GM23248 (cell line): ENCODE results near the gene COPS2. TPM values are rescaled to one million over a fixed set of nuclear protein-coding genes. Genes with fewer than 3 reads are reported as not detected.

Source experiments
- DNase-seq: peaks from one replicate; pipeline ENCODE4 v3.0.0-alpha.2; 2015
- H2AFZ ChIP-seq: fragments of 200-600 bp; sonication (generic); 2 replicates; pipeline ENCODE4 v1.6.1; 2016; ENCODE audit warnings: antibody characterized with exemption
- H3F3A ChIP-seq: fragments of 200-600 bp; sonication (generic); 2 replicates; pipeline ENCODE4 v1.6.1; 2016; ENCODE audit warnings: mild to moderate bottlenecking, antibody characterized with exemption, mixed run types; ENCODE audit not compliant: insufficient read depth
- H3K27ac ChIP-seq: fragments of 200-600 bp; sonication (generic); 2 replicates; pipeline ENCODE4 v1.5.1; 2016; ENCODE audit warnings: mild to moderate bottlenecking
- H3K27me3 ChIP-seq: fragments of 200-600 bp; sonication (generic); replicated peaks from 2 replicates; pipeline ENCODE4 v1.6.1; 2016; ENCODE audit warnings: mild to moderate bottlenecking; ENCODE audit not compliant: insufficient read depth
- H3K36me3 ChIP-seq: fragments of 200-600 bp; sonication (generic); 2 replicates; pipeline ENCODE4 v1.6.1; 2016; ENCODE audit warnings: low read depth, mild to moderate bottlenecking
- H3K4me1 ChIP-seq: fragments of 200-600 bp; sonication (generic); 2 replicates; pipeline ENCODE4 v1.6.1; 2016; ENCODE audit warnings: mild to moderate bottlenecking; ENCODE audit not compliant: insufficient read depth
- H3K4me2 ChIP-seq: fragments of 200-600 bp; sonication (generic); one replicate; pipeline ENCODE4 v1.6.1; 2016; ENCODE audit warnings: mild to moderate bottlenecking; ENCODE audit not compliant: unreplicated experiment
- H3K4me3 ChIP-seq: fragments of 200-600 bp; sonication (generic); 2 replicates; pipeline ENCODE4 v1.5.1; 2016; ENCODE audit warnings: mild to moderate bottlenecking
- H3K79me2 ChIP-seq: fragments of 200-600 bp; sonication (generic); 2 replicates; pipeline ENCODE4 v1.6.1; 2016; ENCODE audit warnings: mild to moderate bottlenecking; ENCODE audit not compliant: insufficient read depth
- H3K9ac ChIP-seq: fragments of 200-600 bp; sonication (generic); 2 replicates; pipeline ENCODE4 v1.6.1; 2016; ENCODE audit warnings: mild to moderate bottlenecking
- H3K9me2 ChIP-seq: fragments of 200-600 bp; sonication (generic); 2 replicates; pipeline ENCODE4 v1.6.1; 2016; ENCODE audit warnings: mixed run types, mild to moderate bottlenecking, moderate library complexity; ENCODE audit not compliant: insufficient read depth
- H3K9me3 ChIP-seq: fragments of 200-600 bp; sonication (generic); one replicate; pipeline ENCODE4 v1.6.1; 2017; ENCODE audit warnings: low read depth
- H4K20me1 ChIP-seq: fragments of 200-600 bp; sonication (generic); 2 replicates; pipeline ENCODE4 v1.6.0; 2016; ENCODE audit not compliant: insufficient read depth
- EZH2 ChIP-seq: fragments of 200-600 bp; sonication (generic); IDR thresholded peaks from 2 replicates; pipeline ENCODE4 v1.6.1; 2018; ENCODE audit warnings: antibody characterized with exemption, mild to moderate bottlenecking; ENCODE audit not compliant: insufficient read depth, poor library complexity, severe bottlenecking
- EZH2phosphoT487 ChIP-seq: fragments of 200-600 bp; sonication (generic); IDR thresholded peaks from 2 replicates; pipeline ENCODE4 v1.6.1; 2018; ENCODE audit warnings: antibody characterized with exemption, moderate library complexity, mild to moderate bottlenecking, low read depth; ENCODE audit not compliant: insufficient read depth
- WGBS, 2 experiments: methylation state at CpG; one replicate each; pipeline ENCODE4 v1.1.6; 2015 to 2017; ENCODE audit warnings: low lambda C conversion rate in 2 of 2, low coverage in 1 of 2; ENCODE audit errors: missing lambda C conversion rate in 2 of 2; 5-methylcytosine and 5-hydroxymethylcytosine counted together
- in situ Hi-C: fragments of 300-500 bp; cut with MboI; formaldehyde crosslinking; loops from 2 replicates; pipeline ENCODE4 v1.15.0; 2020
- polyA plus RNA-seq: library from polyadenylated mRNA; unstranded; fragments of >200 nt; fragmentation: Nextera tagmentation; extraction: Ambion mirVana; gene quantifications from 2 replicates; pipeline ENCODE4 v1.2.1, GENCODE V29; 2016
- total RNA-seq: library from RNA; depleted of rRNA; stranded (reverse); fragments of >200 nt; shearing (Covaris generic); gene quantifications from 2 replicates; pipeline ENCODE4 v1.2.3, GENCODE V29; 2014

Gene COPS2
- total and polyA plus RNA-seq, 2 experiments from 2014 or later: 58.0 to 60.1 TPM

DNA sequence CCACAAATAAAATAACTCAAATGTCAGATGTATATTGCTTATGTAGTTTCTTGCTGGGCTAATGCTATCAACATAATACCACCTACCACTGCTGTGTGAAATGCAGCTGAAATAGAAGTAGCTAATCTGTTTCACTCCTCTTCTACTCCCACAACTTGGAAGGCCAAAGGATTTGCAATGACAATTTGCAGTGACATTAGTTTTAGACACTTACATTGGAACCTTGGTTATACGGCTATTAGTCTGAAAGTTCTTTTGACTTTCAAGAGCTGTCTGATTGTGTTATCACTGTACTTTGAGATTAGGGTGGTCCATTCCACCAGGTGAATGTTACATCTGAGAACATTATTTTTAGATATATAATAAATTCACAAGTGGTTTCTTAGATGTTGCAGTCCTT lies 33.5 kb downstream of the COPS2 start:
- H3K27ac ChIP-seq: no peak overlapping the region
- in situ Hi-C loops: no loop called here
- peaks cover 15% of the 10 kb centered on the region; the same call in 1 of the 2 replicates for H3K79me2 ChIP-seq

GRCh38 chr15:49120832-49121231 lies 34.6 kb downstream of the COPS2 start:
- in situ Hi-C loops: no loop called here
- no peak for DNase-seq

More for the DNA sequence above, 33.5 kb downstream of the COPS2 start:
- H3K36me3 ChIP-seq: peaks cover 56% of the 10 kb centered on the region
- DNase-seq: no peak
- H3K4me2 ChIP-seq: no peak overlapping the region
- H3K27me3 ChIP-seq: no peaks in the 10 kb centered on the region
- no peaks in the 10 kb centered on the region for H3K9me3 ChIP-seq
- H2AFZ ChIP-seq: no peak overlapping the region
- no peak for TF ChIP-seq EZH2phosphoT487
- no peak for TF ChIP-seq EZH2
- H4K20me1 ChIP-seq: no peaks in the 10 kb centered on the region
- 100% methylated on average over 1 of the region's 1 CpG for WGBS, 2 experiments
- H3K4me3 ChIP-seq: no peak overlapping the region
- peaks cover 20% of the 10 kb centered on the region; the same call in 1 of the 2 replicates for H3F3A ChIP-seq
- no peak overlapping the region for H3K9ac ChIP-seq
- H3K4me1 ChIP-seq: no peaks in the 10 kb centered on the region
- no peaks in the 10 kb centered on the region for H3K9me2 ChIP-seq

GRCh38 chr15:49116108-49116857 lies 39.1 kb downstream of the COPS2 start:
- H3F3A ChIP-seq: peaks cover 7% of the 10 kb centered on the region; the same call in 1 of the 2 replicates
- peaks cover 46% of the 10 kb centered on the region for H3K36me3 ChIP-seq
- peaks cover 58% of the 10 kb centered on the region for H3K79me2 ChIP-seq
- H3K9ac ChIP-seq: no peak overlapping the region
- no peak for DNase-seq
- H3K4me1 ChIP-seq: no peaks in the 10 kb centered on the region
- H2AFZ ChIP-seq: no peak overlapping the region
- in situ Hi-C loops: no loop called here
- H4K20me1 ChIP-seq: no peaks in the 10 kb centered on the region
- H3K4me3 ChIP-seq: no peak overlapping the region
- TF ChIP-seq EZH2phosphoT487 (no peak), EZH2 (no peak)
- 98% methylated on average over 4 of the region's 4 CpGs for WGBS, 2 experiments
- no peaks in the 10 kb centered on the region; the same call in 1 of the 2 replicates for H3K9me2 ChIP-seq
- H3K4me2 ChIP-seq: no peak overlapping the region
- H3K27me3 ChIP-seq: no peaks in the 10 kb centered on the region
- H3K27ac ChIP-seq: no peak overlapping the region
- H3K9me3 ChIP-seq: no peaks in the 10 kb centered on the region

More at GRCh38 chr15:49120832-49121231, 34.6 kb downstream of the COPS2 start:
- Histone ChIP-seq H3K27me3 (no peaks in the 10 kb centered on the region), H3K36me3 (peaks cover 56% of the 10 kb centered on the region), H3K4me2 (no peak overlapping the region), H3K27ac (no peak overlapping the region), H3K9ac (no peak overlapping the region), H4K20me1 (no peaks in the 10 kb centered on the region), H3K4me1 (no peaks in the 10 kb centered on the region), H3K79me2 (peaks cover 18% of the 10 kb centered on the region), H3K9me2 (no peaks in the 10 kb centered on the region), H2AFZ (no peak overlapping the region), H3F3A (peaks cover 27% of the 10 kb centered on the region; the same call in 1 of the 2 replicates), H3K9me3 (no peaks in the 10 kb centered on the region), H3K4me3 (no peak overlapping the region)
- TF ChIP-seq EZH2: no peak
- no peak for TF ChIP-seq EZH2phosphoT487
- WGBS, 2 experiments: 72 to 87% methylated on average over 4 of the region's 4 CpGs

GRCh38 chr15:49115062-49115461 lies 40.3 kb downstream of the COPS2 start:
- H3K4me1 ChIP-seq: no peaks in the 10 kb centered on the region
- peaks cover 38% of the 10 kb centered on the region for H3K36me3 ChIP-seq
- H3K9me3 ChIP-seq: no peaks in the 10 kb centered on the region
- DNase-seq: no peak
- in situ Hi-C loops: no loop called here
- H4K20me1 ChIP-seq: no peaks in the 10 kb centered on the region
- no peak overlapping the region for H3K9ac ChIP-seq
- WGBS, 2 experiments: 98% methylated on average over 2 of the region's 2 CpGs
- H3K9me2 ChIP-seq: no peaks in the 10 kb centered on the region; the same call in 1 of the 2 replicates
- H2AFZ ChIP-seq: no peak overlapping the region
- TF ChIP-seq EZH2 (no peak), EZH2phosphoT487 (no peak)
- H3K27me3 ChIP-seq: no peaks in the 10 kb centered on the region
- peaks cover 7% of the 10 kb centered on the region; the same call in 1 of the 2 replicates for H3F3A ChIP-seq
- no peak overlapping the region for H3K27ac ChIP-seq
- peaks cover 70% of the 10 kb centered on the region for H3K79me2 ChIP-seq
- no peak overlapping the region for H3K4me2 ChIP-seq
- no peak overlapping the region for H3K4me3 ChIP-seq
